B cell (primary cell): ENCODE data around the gene PYDC2.

Experiments used
- EZH2 ChIP-seq: IDR thresholded peaks from 2 replicates; pipeline ENCODE4 v1.6.1; 2012; ENCODE audit warnings: borderline replicate concordance, low read depth, mild to moderate bottlenecking, moderate library complexity, low read length; ENCODE audit not compliant: insufficient read depth, poor library complexity, severe bottlenecking
- TF ChIP-seq, protein P1 (sequence below): fragments of 200-600 bp; IDR thresholded peaks from one replicate; pipeline ENCODE4 v1.8.0; 2022; ENCODE audit warnings: antibody characterized with exemption, mild to moderate bottlenecking

GRCh38 chr3:191414286-191414685 lies 46.7 kb upstream of the PYDC2 start:
- TF ChIP-seq, protein P1, sequence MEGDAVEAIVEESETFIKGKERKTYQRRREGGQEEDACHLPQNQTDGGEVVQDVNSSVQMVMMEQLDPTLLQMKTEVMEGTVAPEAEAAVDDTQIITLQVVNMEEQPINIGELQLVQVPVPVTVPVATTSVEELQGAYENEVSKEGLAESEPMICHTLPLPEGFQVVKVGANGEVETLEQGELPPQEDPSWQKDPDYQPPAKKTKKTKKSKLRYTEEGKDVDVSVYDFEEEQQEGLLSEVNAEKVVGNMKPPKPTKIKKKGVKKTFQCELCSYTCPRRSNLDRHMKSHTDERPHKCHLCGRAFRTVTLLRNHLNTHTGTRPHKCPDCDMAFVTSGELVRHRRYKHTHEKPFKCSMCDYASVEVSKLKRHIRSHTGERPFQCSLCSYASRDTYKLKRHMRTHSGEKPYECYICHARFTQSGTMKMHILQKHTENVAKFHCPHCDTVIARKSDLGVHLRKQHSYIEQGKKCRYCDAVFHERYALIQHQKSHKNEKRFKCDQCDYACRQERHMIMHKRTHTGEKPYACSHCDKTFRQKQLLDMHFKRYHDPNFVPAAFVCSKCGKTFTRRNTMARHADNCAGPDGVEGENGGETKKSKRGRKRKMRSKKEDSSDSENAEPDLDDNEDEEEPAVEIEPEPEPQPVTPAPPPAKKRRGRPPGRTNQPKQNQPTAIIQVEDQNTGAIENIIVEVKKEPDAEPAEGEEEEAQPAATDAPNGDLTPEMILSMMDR, result no peak
- TF ChIP-seq EZH2, result no peak
